ENCODE data around the gene KLHDC4.

- TF ChIP-seq PAX5 (IDR thresholded peaks at IDR 0.05; ENCODE audit: insufficient read depth, low read length, severe bottlenecking) (peak; percentile 63), TAF1 (IDR thresholded peaks at IDR 0.05; ENCODE audit: low read depth, low read length) (no peak), POLR2A (IDR thresholded peaks at IDR 0.05; ENCODE audit: low read depth, low read length) (no peak)
Measured at GRCh38 chr16:87762071-87762571, 3.7 kb downstream of the KLHDC4 start.

All from GM12891 (cell line).